NCI-H1417 treated with DMSO at 0.1 percent for 48 hours (cell line): ENCODE results near the gene CDHR4.
"Not testable (repeated sequence)": the region's sequence is repeated elsewhere in the genome, so short reads cannot be mapped to it uniquely, and the experiment has no call there.

Experiments used
- DNase-seq: peaks from one replicate; lab custom pipeline; 2025; lab: John Stamatoyannopoulos, UW

Gene CDHR4

DNA sequence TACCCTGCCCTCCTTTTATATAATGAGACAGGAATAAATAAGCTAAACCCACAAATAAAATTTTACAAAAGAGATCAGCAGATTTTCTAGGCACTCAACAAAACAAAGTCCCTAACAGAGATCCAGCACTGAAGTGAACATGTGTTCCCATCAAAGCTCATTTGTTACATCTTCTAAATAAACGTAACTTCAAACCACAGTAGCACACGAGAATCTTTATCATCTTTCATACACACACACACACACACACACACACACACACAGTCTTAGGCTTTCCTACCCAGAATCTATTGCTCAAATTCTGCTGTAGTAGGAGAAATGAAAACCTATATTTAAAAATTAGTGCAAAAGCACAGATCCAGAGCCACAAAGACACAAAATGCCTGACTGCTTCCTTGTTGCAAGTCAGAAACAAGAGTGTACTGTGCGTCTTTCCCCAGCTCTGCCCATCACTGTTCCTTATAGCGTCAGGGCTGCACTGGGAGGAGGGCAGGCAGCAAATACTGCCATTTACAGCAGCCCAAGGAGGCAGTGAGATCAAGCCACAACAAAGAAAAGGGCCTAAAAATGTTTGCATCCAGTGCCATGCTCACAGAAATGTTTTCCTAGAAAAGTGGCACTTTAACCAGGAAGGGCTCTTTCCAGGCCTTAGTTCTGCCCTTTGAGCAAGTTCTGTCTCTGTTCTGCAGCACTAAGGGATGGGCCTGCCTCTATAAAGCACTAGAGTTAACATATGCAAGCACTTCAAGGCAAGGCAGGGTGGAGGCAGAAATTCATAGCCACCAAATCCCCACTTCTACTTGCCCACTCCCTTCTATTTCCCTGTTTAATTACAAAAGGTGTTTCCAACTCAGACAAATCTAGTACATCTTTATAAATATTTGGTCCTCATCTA, 19.3 kb downstream of the CDHR4 start:
- DNase-seq, result no peak

DNA sequence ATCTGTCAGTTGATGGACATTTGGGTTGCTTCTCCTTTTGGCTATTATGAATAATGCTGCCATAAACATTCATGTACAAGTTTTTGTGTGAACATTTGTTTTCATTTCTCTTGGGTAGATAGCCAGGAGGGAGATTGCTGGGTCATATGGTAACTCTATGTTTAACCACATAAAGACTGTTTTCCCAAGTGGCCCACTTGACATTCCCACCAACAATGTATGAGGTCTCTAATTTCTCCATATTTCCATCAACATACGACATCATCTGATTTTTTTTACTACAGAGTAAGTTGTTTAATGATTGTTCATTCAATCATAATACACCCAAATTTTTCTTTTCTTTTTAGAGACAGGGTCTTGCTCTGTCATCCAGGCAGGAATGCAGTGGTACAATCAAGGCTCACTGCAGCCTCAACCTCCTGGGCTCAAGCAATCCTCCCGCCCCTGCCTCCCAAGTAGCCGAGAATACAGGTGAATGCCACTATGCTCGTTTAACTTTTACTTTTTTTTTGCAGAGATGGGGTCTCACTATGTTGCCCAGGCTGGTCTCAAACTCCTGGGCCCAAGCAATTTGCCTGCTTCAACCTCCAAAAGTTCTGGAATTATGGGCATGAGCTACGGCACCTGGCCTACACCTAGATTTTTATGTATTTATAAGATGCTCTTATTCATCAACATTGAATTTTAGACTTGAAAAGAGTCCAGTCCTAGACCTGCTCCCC, 20.2 kb downstream of the CDHR4 start:
- no peak for DNase-seq

DNA sequence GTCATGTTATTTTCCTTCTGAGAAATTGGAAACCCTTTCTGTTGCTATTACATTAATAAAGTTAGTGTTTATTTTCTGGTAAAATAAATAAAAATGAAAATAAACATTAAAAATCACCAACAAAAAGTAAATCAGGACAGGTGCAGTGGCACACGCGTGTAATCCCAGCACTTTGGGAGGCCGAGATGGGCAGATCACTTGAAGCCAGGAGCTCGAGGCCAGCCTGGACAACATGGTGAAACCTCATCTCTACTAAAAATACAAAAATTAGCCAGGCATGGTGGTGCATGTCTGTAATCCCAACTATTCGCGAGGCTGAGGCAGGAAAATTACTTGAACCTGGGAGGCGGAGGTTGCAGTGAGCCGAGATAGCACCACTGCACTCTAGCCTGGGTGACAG, 23.6 kb downstream of the CDHR4 start:
- DNase-seq, result not testable (repeated sequence)

DNA sequence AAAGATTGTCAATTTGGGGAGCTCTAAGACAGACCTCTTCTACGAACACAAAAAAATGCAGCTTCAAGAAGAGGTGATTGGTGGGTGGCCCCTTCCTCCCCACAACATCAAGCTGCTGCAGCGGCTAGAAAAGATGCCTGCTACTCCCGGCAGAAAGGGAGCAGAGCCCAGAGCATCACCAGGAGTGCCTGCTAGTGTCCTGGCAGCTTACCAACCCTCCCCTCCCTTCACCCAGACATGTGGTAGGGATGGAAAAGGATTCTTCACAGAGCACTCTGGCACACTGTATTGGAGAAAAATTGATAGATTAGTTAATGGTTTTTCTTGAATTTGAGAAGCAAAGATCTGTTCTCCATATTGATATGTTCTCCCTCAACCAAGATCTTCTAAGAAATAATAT, 24.1 kb downstream of the CDHR4 start:
- DNase-seq, result no peak

DNA sequence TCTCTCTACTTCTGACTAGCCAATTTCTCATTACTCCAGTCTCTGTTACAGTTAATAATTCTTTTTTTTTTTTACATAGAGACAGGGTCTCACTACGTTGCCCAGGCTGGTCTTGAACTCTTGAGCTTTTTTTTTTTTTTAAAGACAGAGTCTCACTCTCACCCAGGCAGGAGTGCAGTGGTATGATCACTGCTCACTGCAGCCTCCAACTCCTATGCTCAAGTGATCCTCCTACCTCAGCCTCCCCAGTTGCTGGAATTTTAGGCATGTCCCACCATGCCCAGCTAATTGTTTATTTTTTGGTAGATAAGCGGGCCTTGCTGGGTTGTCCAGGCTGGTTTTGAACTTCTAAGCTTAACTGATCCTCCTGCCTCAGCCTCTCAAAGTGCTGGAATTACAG, 27.0 kb downstream of the CDHR4 start:
- DNase-seq, result no peak

DNA sequence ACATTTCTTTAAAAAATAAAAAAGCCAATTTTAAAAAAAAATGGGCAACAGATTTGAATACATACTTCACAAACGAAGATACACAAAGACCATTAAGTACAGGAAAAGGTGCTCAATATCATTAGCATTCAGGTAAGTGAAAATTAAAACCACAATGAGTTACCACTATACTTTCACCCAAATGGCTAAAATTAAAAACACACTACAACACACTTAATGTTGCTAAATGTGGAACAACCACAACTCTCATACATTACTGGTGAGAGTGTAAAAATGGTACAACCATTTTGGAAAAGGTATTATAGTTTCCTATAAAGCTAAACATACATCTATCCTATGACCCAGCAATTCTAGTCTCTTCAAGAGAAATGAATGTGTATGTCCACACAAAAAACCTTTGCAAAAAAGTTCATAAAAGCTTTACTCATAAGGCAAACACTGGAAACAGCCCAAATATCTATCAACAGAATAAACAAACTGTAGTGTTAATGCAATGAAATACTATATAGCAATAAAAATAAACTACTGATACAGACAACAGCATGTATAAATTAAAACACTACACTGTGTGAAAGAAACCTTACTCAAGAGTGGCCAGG, 28.2 kb downstream of the CDHR4 start:
- no peak for DNase-seq

DNA sequence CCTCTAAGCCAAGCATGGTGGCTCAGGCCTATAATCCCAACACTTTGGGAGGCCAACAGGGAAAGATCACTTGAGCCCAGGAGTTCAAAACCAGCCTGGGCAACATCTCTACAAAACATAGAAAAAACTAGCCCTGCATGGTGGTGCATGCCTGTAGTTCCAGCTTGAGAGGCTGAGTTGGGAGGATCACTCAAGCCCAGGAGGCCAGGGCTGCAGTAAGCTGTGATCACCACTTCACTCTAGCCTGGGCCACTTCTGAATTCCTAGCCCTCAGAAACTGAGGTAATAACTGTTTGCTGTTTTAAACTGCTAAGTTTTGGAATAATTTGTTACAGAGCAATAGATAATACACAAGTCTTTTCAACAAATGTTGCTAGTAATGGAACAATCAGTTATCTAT, 29.7 kb downstream of the CDHR4 start:
- no peak for DNase-seq

DNA sequence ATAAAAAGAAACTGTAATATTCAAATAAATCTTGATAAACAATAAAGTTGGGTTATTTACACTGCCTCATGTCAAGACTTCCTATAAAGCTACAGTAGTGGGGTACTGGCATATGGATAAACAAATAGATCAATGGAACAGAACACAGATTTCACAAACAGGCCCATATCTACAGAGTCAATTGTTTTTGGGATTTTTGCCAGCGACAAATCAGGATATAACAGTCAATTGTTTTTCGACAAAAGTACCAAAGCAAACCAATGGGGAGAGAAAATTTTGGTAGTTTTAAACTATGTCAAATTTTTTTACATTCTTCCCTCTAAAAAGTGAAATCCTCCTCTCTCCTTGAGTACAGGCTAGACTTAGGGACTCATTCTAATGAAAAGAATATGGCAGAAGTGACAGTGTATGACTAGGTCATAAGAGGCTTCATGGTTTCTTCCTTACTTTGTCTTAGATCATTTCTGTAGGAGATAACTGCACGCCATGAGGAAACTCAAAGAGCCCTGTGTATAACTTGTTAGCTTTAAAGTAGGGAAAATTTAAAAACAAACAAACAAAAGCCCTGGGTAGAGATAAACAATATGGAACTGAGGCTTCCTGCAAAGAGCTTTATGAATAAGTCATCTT, 30.3 kb downstream of the CDHR4 start:
- DNase-seq, result no peak

DNA sequence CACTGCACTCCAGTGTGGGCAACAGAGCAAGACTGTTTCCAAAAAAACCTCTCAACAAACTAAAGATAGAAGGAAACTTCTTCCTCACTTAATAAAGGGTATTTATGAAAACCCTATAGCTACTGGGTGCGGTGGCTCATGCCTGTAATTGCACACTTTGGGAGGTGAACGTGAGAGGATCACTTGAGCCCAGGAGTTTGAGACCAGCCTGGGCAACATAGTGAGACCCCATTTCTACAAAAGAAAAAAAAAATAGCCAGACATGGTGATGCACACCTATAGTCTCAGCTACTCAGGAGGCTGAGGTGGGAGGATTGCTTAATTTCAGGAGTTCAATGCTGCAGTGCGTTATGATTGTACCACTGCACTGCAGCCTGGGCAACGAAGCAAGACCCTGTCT, 35.7 kb downstream of the CDHR4 start:
- DNase-seq, result no peak

DNA sequence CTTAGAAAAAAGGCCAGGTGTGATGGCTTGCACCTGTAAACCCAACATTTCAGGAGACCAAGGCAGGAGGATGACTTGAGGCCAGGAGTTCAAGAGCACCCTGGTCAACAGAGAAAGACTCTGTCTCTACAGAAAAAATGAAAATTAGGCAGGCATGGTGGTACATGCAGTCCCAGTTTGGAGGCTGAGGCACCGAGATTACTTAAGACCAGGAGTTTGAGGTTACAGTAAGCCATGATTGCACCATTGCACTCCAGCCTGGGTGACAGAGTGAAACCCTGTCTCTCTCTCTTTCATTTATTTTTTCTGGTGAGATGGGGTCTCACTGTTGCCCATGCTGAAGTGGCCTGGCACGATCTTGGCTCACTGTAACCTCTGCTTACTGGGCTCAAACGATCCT, 38.0 kb downstream of the CDHR4 start:
- DNase-seq, result no peak

DNA sequence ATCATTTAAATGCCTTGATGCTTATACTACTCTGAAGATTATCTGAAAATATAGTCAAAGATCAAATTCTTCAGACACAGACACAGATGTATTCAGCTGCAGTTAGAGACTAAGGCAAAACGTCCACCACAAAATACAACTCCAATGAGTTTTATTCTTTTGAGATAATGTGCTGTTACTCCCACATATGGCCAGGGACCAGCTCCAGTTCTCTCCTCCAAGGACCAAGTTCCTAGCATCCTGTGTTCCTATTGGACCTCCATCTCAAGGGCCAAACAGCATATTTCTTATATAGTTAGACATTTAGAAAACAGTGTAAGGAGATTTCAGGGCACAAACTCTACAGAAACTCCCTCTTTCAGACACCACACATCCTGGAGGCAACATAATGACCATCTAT, 40.4 kb downstream of the CDHR4 start:
- DNase-seq, result no peak

DNA sequence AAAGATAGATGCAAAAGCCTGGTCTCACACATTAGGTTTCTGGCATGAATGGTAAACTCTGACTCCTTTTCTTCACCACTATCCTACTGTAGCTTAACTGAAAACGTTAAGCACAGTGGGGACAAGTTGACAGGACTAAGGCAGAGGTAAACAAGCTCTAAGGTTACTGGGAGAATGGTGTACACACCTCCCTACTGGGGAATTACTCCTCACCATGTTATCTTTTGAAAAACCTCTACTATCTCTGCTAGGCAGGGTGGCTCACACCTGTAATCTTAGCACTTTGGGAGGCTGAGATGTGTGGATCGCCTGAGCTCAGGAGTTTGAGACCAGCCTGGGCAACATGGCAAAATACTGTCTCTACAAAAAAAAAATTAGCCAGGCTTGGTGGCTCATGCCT, 42.5 kb downstream of the CDHR4 start:
- DNase-seq, result no peak

DNA sequence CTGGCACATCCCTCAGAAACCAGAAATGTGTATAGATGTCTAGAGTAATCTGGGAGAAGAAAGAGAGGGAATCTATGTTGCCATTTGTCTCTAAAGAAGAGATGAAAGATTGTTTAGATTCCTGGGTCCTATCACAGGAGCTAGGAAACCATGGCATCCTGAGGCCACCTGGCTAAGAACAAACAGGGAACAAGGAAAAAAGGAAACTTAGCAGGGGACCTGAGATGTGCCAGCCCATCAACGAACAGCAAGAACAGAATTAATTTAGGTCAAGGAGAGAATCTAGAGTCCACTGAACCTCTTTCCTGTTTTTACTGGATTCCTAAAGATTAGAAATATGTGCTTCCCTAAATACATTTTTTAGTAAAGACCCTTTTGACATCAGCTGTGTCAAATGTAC, 43.6 kb downstream of the CDHR4 start:
- DNase-seq, result no peak

DNA sequence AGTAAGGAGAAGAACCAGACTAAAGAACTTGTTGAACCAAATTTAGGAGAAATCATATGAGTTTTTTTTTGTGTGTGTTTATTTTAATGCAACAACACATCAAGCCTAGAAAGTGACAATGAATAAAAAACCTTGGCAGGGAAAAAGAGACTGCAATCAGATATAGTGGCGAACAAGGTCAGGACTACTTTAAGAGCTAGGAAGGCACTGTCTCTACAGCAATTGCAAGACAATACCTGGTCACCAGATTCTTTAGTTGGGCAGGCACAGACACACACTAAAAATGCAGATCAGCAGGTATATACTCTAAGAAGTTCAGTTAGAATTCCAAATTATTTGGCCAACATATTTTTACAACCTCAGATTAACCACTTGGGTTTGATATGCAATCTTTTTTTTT, 45.1 kb downstream of the CDHR4 start:
- DNase-seq, result no peak

DNA sequence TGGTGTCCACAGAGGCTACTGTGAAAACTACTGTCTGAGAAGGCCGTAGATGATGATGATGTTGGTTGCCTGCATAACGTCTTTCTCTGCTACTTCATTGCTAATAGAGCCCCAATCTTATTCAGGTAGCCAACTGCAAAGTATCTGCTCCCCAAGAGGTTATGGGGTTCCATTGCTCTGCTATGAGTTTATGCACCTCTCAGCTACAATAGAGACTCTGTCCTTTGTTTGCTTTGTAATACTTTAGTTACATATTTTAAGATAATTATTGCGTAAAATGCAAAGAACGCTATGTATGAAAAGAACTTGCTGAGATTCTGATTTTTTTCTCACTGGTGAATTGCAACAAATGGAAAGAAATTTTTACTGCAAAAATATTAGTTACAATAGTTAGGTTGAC, 48.2 kb downstream of the CDHR4 start:
- DNase-seq, result no peak

DNA sequence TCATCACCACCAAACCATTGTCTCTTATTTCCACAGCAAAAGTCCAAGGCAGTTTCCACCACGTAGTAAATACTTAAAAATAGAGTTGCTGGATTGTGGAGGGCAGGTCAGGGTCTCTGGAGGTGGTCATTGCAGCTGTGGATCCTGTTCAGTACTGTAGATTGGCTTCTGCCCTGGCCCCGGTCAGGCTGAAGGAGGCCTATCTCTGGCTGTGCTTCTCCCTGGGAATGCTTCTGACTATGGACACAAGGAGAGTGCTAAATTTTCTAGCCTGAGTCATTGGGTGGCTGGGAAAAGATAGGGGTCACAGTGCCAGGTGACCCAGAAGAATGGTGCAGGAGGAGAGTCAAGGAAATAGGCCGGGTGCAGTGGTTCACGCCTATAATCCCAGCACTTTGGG, 49.6 kb downstream of the CDHR4 start:
- no peak for DNase-seq

DNA sequence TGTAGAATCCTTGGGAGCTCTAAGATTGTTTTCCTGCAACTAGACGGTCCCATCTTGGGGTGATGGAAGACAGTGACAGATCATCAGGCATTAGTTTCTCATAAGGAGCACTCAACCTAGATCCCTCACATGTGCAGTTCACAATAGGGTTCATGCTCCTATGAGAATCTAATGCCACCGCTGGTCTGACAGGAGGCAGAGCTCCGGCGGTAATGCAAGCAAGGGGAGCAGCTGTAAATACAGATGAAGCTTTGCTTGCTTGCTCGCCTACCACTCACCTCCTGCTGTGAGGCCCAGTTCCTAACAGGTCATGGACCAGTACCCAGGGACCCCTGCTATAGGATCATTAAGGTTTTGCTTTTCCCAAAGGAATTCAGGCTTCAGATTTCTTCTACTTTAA, 50.8 kb downstream of the CDHR4 start:
- not testable (repeated sequence) for DNase-seq

DNA sequence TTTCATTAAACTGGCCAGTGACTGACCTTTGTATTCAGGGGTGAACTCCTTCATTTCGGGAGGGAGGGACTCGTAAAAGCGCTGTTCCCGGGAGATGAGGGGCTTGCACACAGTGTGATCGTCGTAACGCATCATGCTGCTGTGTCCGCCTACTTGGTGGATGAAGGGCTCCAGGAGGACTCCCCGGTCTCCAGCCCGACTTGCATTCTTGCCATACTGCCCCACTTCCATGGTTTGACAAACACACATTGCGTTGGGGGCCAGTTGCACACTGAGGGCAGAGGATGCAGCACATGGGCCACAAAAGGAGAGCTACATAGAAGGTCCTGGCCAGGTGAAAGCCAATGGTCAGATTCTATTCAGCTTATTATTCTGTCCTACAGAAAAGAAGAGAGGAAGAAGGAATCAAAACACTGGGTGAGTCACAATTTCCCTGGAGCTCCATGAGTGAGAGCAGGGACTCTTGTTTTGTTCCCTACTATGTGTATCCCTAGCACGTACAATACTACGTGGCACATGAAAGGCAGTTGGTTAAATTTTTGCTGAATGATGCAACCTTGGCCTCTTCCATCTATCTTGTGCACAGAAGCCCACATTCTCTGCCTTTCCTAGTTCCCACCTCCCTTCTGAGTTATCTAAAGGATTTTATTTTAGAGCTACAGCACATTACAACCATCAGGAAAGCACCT, 51.7 kb downstream of the CDHR4 start:
- no peak for DNase-seq

DNA sequence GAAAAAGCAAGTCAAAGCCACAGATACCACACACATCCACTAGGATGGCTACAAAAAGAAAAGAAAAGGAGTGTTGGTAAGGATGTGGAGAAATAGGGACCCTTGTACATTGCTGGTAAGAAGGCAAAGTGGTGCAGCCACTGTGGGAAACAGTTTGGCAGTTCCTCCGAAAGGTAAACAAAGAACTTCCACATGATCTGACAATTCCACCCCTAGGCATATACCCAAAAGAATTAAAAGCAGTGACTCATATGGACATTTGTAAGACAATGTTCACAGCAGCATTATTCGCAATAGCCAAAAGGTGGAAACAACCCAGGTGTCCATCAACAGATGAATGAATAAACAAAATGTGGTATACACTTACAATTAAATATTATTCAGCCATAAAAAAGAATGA, 53.7 kb downstream of the CDHR4 start:
- no peak for DNase-seq
